Kidney (tissue), 14 donors: Measurements from ENCODE around the gene PITPNM1. TPM values are rescaled to one million over a fixed set of nuclear protein-coding genes. Genes with fewer than 3 reads are reported as not detected.

Experiments
- DNase-seq, 5 donors: peaks; one replicate each; pipeline ENCODE4 v3.0.0-alpha.2; 2013 to 2020
- FAIRE-seq: peaks from 2 replicates; lab custom pipeline; 2012; peaks lifted over from hg19 to GRCh38; lab: Jason Lieb, UNC
- H3K27ac ChIP-seq, 2 donors: one replicate each; pipeline ENCODE4 v1.7.0; 2013; ENCODE audit warnings: low read depth in 2 of 2, low read length in 2 of 2, inconsistent platforms in 1 of 2
- H3K27me3 ChIP-seq: one replicate; pipeline ENCODE4 v1.7.1; 2013; ENCODE audit warnings: low read length, inconsistent platforms; ENCODE audit not compliant: control insufficient read depth, insufficient read depth
- H3K36me3 ChIP-seq, 3 donors: one replicate each; pipeline versions ENCODE4 v1.7.0 to v1.7.1; 2013; ENCODE audit warnings: low read length in 3 of 3, control low read depth in 1 of 3, inconsistent platforms in 1 of 3; ENCODE audit not compliant: insufficient read depth in 3 of 3, control insufficient read depth in 2 of 3
- H3K4me1 ChIP-seq, 3 donors: one replicate each; pipeline versions ENCODE4 v1.7.0 to v1.7.1; 2013; ENCODE audit warnings: low read length in 3 of 3, inconsistent platforms in 1 of 3, low read depth in 1 of 3; ENCODE audit not compliant: control insufficient read depth in 2 of 3, insufficient read depth in 2 of 3
- H3K4me3 ChIP-seq, 3 donors: one replicate each; pipeline versions ENCODE4 v1.7.0 to v1.8.1; 2013; ENCODE audit warnings: low read length in 3 of 3, control low read depth in 1 of 3, inconsistent platforms in 1 of 3
- H3K9ac ChIP-seq, 3 donors: one replicate each; pipeline versions ENCODE4 v1.7.0 to v1.7.1; 2013; ENCODE audit warnings: low read length in 3 of 3, control low read depth in 1 of 3, inconsistent platforms in 1 of 3
- H3K9me3 ChIP-seq, 3 donors: one replicate each; pipeline versions ENCODE4 v1.7.0 to v1.7.1; 2013; ENCODE audit warnings: low read length in 3 of 3, control low read depth in 1 of 3, inconsistent platforms in 1 of 3; ENCODE audit not compliant: control insufficient read depth in 2 of 3, insufficient read depth in 1 of 3
- intact Hi-C: fragments of 100-400 bp; cut with DNase I; formaldehyde crosslinking; loops from one replicate; pipeline ENCODE4 v1.11.1; 2022
- polyA plus RNA-seq: library from polyadenylated mRNA; stranded (reverse); fragments of 350-450 nt; fragmentation: Illumina TruSeq; extraction: RNeasy Lipid Tissue Mini Kit (QIAGEN cat#74804); gene quantifications from one replicate; pipeline ENCODE4 v1.2.3, GENCODE V29; 2014; ENCODE audit warnings: low read depth, low replicate concordance; ENCODE audit not compliant: insufficient read depth
- total RNA-seq: library from RNA; stranded (reverse); fragmentation: NEBNext Ultra II Directional; extraction: Animal tissue kit (Norgen Biotek cat#: 25700); gene quantifications from one replicate; pipeline ENCODE4 v1.2.1, GENCODE V29; 2021
- TF ChIP-seq, protein P1 (sequence below): IDR thresholded peaks from 3 replicates; pipeline ENCODE4 v1.5.1; 2012; ENCODE audit warnings: mild to moderate bottlenecking, moderate library complexity, borderline replicate concordance; ENCODE audit not compliant: insufficient read depth; ENCODE audit errors: extremely low read depth
- donor health status: control.
- donor health status: control.
- donor health status: control.
- donor health status: control.
- donor health status: control.
- donor health status: DM: yes; HTN: yes; CAD: no.
- donor health status: Normal renal cell carcinoma (clear cell type).

Gene PITPNM1
- total and polyA plus RNA-seq, 2 donors from 2014 or later = 19.3 to 74.7 TPM

DNA sequence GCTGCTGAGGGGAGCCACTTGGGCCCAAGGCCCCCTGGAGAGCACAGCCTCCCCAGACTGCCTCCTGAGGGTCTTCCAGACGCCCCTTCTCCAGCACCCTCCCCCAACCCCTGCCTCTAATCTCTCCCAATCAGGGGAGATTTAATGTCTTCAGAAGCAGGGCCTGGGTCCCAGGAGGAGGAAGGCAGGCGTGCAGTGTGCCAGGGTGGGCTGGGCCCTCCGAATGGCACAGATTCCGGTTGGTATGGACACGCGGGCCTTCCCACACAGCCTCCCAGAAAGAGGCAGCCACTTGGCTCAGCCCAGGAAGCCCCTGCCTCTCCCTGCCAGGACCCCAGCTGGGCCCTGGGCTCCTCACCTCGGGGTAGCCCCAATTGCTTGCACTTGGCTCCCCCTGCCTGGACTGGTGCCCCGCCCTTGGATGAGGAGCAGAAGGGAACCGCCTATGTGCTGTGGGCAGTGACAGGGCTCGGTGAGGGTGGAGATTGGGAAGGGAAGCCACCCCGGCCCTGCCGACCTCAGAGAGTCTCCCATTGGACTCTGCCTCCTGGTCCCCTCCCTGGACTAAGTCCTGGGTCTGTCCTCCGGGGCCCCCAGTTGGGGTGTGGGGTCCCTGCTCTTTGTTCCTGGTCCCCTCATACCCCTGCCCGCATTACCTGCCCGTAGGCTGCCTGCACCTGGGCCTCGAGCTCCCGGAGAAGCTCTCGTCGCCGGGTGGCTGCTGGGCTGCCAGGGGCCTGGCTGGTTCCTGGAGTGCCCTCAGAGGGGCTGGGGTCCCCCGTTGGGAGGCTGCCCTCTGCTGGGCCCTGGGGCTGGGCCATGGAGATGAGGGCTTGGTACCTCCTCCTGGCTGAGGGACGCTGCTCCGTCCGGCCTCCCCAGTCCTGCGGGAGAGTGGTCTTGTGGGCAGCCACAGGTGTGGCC, 18.7 kb upstream of the PITPNM1 start:
- no peaks in the 10 kb centered on the region for H3K4me1 ChIP-seq
- H3K27me3 ChIP-seq = no peaks in the 10 kb centered on the region
- H3K36me3 ChIP-seq = no peaks in the 10 kb centered on the region
- H3K27ac ChIP-seq = no peak overlapping the region
- no peak overlapping the region for H3K9ac ChIP-seq
- TF ChIP-seq, protein P1, sequence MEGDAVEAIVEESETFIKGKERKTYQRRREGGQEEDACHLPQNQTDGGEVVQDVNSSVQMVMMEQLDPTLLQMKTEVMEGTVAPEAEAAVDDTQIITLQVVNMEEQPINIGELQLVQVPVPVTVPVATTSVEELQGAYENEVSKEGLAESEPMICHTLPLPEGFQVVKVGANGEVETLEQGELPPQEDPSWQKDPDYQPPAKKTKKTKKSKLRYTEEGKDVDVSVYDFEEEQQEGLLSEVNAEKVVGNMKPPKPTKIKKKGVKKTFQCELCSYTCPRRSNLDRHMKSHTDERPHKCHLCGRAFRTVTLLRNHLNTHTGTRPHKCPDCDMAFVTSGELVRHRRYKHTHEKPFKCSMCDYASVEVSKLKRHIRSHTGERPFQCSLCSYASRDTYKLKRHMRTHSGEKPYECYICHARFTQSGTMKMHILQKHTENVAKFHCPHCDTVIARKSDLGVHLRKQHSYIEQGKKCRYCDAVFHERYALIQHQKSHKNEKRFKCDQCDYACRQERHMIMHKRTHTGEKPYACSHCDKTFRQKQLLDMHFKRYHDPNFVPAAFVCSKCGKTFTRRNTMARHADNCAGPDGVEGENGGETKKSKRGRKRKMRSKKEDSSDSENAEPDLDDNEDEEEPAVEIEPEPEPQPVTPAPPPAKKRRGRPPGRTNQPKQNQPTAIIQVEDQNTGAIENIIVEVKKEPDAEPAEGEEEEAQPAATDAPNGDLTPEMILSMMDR = no peak
- FAIRE-seq = no peak
- DNase-seq = peak in 1 of 5 donors; percentile 68
- intact Hi-C loops = no loop called here
- H3K9me3 ChIP-seq = no peaks in the 10 kb centered on the region
- no peak overlapping the region for H3K4me3 ChIP-seq

DNA sequence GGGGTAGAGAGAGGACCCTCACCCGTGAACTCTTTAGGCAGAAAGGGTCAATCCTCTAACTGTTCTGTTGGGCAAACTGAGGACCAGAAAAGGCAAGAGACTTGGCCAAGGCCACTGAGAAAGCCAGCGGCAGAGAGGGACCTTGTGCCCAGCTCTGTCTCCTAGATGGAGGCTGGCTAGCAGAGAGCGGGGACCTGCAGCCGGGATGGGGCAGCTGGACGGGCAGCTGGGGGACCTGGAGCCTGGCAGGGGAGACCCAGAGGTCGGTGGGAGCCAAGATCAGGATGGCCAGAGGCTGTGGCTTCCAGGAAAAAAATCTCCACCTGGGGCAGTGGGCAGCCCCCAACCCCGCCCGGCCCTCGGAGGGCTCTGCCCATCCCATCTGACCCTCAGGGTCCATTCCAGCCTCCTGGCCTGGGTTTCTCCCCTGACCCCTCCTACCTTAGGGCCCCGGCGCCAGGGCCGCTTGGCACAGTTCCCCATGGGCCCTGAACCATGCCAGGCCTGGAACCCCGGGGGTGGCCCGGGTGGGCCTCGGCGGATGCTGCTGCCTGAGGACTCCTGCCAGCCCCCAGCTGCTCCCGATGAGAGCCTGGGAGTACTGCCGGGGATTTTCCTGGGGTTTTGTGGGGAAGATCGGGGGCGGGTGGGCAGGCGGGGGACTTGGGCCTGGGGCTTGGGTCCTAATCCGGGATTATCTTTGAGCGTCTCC, 17.8 kb upstream of the PITPNM1 start, which contains the start of gene CABP2:
Gene CABP2 (minus strand): TSS at position 603 of the 712 bp plus-strand sequence. CDS start 120 bp downstream, at position 483.
- Histone ChIP-seq H3K36me3 (no peaks in the 10 kb centered on the region), H3K9me3 (no peaks in the 10 kb centered on the region), H3K4me1 (no peaks in the 10 kb centered on the region), H3K27ac (no peak within 1 kb of the TSS), H3K27me3 (no peaks in the 10 kb centered on the region), H3K4me3 (no peak within 1 kb of the TSS), H3K9ac (no peak within 1 kb of the TSS)
- FAIRE-seq (no peak), DNase-seq (peak in 1 of 5 donors; percentile 46)
- TF ChIP-seq, protein P1 = no peak
- intact Hi-C loops = no loop called here

DNA sequence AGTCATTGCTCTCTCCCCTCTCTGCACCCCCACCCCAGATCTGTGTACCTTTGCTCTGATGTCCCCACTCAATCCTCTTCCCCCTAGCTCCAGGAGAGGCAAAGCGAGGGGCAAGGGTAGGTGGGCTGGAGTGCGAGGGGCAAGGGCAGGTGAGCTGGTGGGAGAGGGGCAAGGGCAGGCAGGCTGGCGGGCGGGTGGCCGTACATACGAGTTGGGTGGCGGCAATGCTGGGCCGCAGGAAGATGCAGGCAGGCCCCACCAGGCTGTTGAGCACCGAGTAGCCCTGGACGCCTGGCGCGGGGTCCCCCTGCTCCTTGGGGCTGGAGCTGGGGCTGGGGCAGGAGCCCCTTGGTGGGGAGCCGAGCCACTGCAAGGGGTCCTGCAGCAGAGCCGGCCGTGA, 17.2 kb upstream of the PITPNM1 start:
- Histone ChIP-seq H3K9me3 (no peaks in the 10 kb centered on the region), H3K4me1 (no peaks in the 10 kb centered on the region), H3K36me3 (no peaks in the 10 kb centered on the region), H3K27ac (no peak overlapping the region), H3K4me3 (no peak overlapping the region), H3K27me3 (no peaks in the 10 kb centered on the region), H3K9ac (no peak overlapping the region)
- no peak for FAIRE-seq
- intact Hi-C loops = no loop called here
- TF ChIP-seq, protein P1 = no peak
- peak in 1 of 5 donors; percentile 59 for DNase-seq
